HCT116 (cell line): ENCODE data around the gene PHF14. TPM values are rescaled to one million over a fixed set of nuclear protein-coding genes. Genes with fewer than 3 reads are reported as not detected.

Experiments
- ATAC-seq: fragments of 200-7000 bp; cut with Tn5 transposase; 2 replicates; pipeline ENCODE4 v1.9.1; 2020; ENCODE audit warnings: mild to moderate bottlenecking, moderate library complexity
- BruUV-seq: library from RNA; stranded (reverse); fragments of 400-500 nt; replicated peaks from 2 replicates; lab custom pipeline; 2021; lab: Mats Ljungman, UMichigan
- CTCF ChIA-PET: fragments of 300-600 bp; sonication (Branson Sonifier 250); formaldehyde crosslinking; loops from one replicate; lab custom pipeline; 2021; ENCODE audit warnings: antibody characterized with exemption; lab: Charles Lee
- POLR2A ChIA-PET: fragments of 300-600, 350-600 bp; sonication (Branson Sonifier 250); formaldehyde crosslinking; loops from one replicate; lab custom pipeline; 2021; ENCODE audit warnings: antibody characterized with exemption; lab: Charles Lee
- RAD21 ChIA-PET, 2 experiments: fragments of 300-600 bp; sonication (Branson Sonifier 250); formaldehyde crosslinking; loops; one replicate each; lab custom pipeline; 2023; ENCODE audit warnings: low total read pairs in 2 of 2; ENCODE audit not compliant: uncharacterized antibody in 2 of 2, unreplicated experiment in 2 of 2, low non-redundant PET in 1 of 2; lab: Charles Lee
- DNase-seq: peaks from one replicate; pipeline ENCODE4 v3.0.0-alpha.2; 2010; ENCODE audit warnings: low read depth, low spot score
- H2AFZ ChIP-seq: fragments of 200-600 bp; shearing (Covaris generic), sonication (generic); 2 replicates; pipeline ENCODE4 v1.6.1; 2017; ENCODE audit warnings: low read depth, mixed run types, mixed read lengths, antibody characterized with exemption, low read length; ENCODE audit not compliant: poor library complexity, severe bottlenecking
- H3K27ac ChIP-seq: 2 replicates; pipeline ENCODE4 v1.5.1; 2012; ENCODE audit warnings: low read depth, low read length
- H3K27me3 ChIP-seq: fragments of 200-600 bp; sonication (generic); 2 replicates; pipeline ENCODE4 v1.6.1; 2016; ENCODE audit warnings: mixed run types, low read length, mixed read lengths; ENCODE audit not compliant: insufficient read depth
- H3K36me3 ChIP-seq, 2 experiments: fragments of 200-500 bp in 1 of 2; fragments of 200-600 bp in 1 of 2; sonication (Bioruptor generic) in 1 of 2; sonication (generic) in 1 of 2; 2 replicates each; pipeline versions ENCODE4 v1.5.1 to v1.6.1; 2014 to 2016; ENCODE audit warnings: low read length in 2 of 2, inconsistent platforms in 1 of 2, mixed read lengths in 1 of 2, mixed run types in 1 of 2; ENCODE audit not compliant: insufficient read depth in 2 of 2, control insufficient read depth in 1 of 2
- H3K4me1 ChIP-seq, 2 experiments: fragments of 200-600 bp in 1 of 2; sonication (generic) in 1 of 2; 2 replicates each; pipeline versions ENCODE4 v1.5.1 to v1.6.1; 2012 to 2017; ENCODE audit warnings: low read length in 2 of 2, inconsistent platforms in 1 of 2, mild to moderate bottlenecking in 1 of 2, mixed read lengths in 1 of 2, mixed run types in 1 of 2, moderate library complexity in 1 of 2; ENCODE audit not compliant: insufficient read depth in 2 of 2, control insufficient read depth in 1 of 2
- H3K4me2 ChIP-seq: fragments of 200-600 bp; sonication (generic); 2 replicates; pipeline ENCODE4 v1.6.1; 2017; ENCODE audit warnings: mixed run types, low read length, mixed read lengths
- H3K4me3 ChIP-seq, 2 experiments: fragments of 200-600 bp in 1 of 2; sonication (generic) in 1 of 2; replicated peaks in 1 of 2; 2 replicates each; pipeline ENCODE4 v1.5.1; 2011 to 2016; ENCODE audit warnings: low read length in 2 of 2, control low read depth in 1 of 2, low read depth in 1 of 2, mild to moderate bottlenecking in 1 of 2, mixed read lengths in 1 of 2, mixed run types in 1 of 2
- H3K79me2 ChIP-seq: fragments of 200-600 bp; sonication (generic); 2 replicates; pipeline ENCODE4 v1.6.1; 2017; ENCODE audit warnings: mild to moderate bottlenecking, mixed run types, low read length, moderate library complexity, mixed read lengths; ENCODE audit not compliant: insufficient read depth
- H3K9ac ChIP-seq: fragments of 200-600 bp; sonication (generic); 2 replicates; pipeline ENCODE4 v1.6.1; 2016; ENCODE audit warnings: low read length, mixed read lengths
- H3K9me2 ChIP-seq: fragments of 200-600 bp; sonication (generic), shearing (Covaris generic); 2 replicates; pipeline ENCODE4 v1.6.1; 2017; ENCODE audit warnings: mixed run types, mild to moderate bottlenecking, moderate library complexity; ENCODE audit not compliant: insufficient read depth
- H3K9me3 ChIP-seq, 2 experiments: fragments of 200-500 bp in 1 of 2; fragments of 200-600 bp in 1 of 2; sonication (Bioruptor generic) in 1 of 2; sonication (generic) in 1 of 2; 2 replicates each; pipeline ENCODE4 v1.6.1; 2014 to 2017; ENCODE audit warnings: low read length in 2 of 2, mixed read lengths in 2 of 2, inconsistent platforms in 1 of 2, low read depth in 1 of 2, mild to moderate bottlenecking in 1 of 2, mixed run types in 1 of 2, moderate library complexity in 1 of 2; ENCODE audit not compliant: control insufficient read depth in 1 of 2, insufficient read depth in 1 of 2
- H4K20me1 ChIP-seq: fragments of 200-600 bp; sonication (generic), shearing (Covaris generic); 2 replicates; pipeline ENCODE4 v1.6.1; 2017; ENCODE audit warnings: mixed run types, mild to moderate bottlenecking, moderate library complexity; ENCODE audit not compliant: insufficient read depth
- ATF3 ChIP-seq: IDR thresholded peaks from 2 replicates; pipeline ENCODE4 v1.6.1; 2012
- CBX3 ChIP-seq: IDR thresholded peaks from 2 replicates; pipeline ENCODE4 v1.6.1; 2012; ENCODE audit warnings: low read depth
- EGR1 ChIP-seq: IDR thresholded peaks from 2 replicates; pipeline ENCODE4 v1.6.1; 2012; ENCODE audit warnings: low read depth
- EZH2 ChIP-seq: fragments of 200-600 bp; sonication (generic); IDR thresholded peaks from 2 replicates; pipeline ENCODE4 v1.6.1; 2017; ENCODE audit warnings: antibody characterized with exemption, mixed run types
- EZH2phosphoT487 ChIP-seq: fragments of 200-600 bp; IDR thresholded peaks from 2 replicates; pipeline ENCODE4 v1.6.1; 2018; ENCODE audit warnings: antibody characterized with exemption, borderline replicate concordance
- RAD21 ChIP-seq: IDR thresholded peaks from 2 replicates; pipeline ENCODE4 v1.6.1; 2012; ENCODE audit warnings: low read depth, mild to moderate bottlenecking
- REST ChIP-seq: IDR thresholded peaks from 2 replicates; pipeline ENCODE4 v1.6.1; 2012; ENCODE audit warnings: low read depth
- SRF ChIP-seq: IDR thresholded peaks from 2 replicates; pipeline ENCODE4 v1.6.1; 2012; ENCODE audit warnings: low read depth
- TCF7L2 ChIP-seq: IDR thresholded peaks from 2 replicates; pipeline ENCODE4 v1.7.0; 2011; ENCODE audit warnings: borderline replicate concordance, inconsistent platforms; ENCODE audit not compliant: insufficient read depth, insufficient read length; ENCODE audit errors: extremely low read depth
- intact Hi-C: fragments of 100-400 bp; cut with micrococcal nuclease; formaldehyde crosslinking; loops from 2 replicates; pipeline ENCODE4 v1.10.0; 2022
- total RNA-seq: library from RNA; stranded (reverse); gene quantifications from one replicate; pipeline ENCODE4 v1.2.1, GENCODE V29; 2021; ENCODE audit not compliant: unreplicated experiment
- TF ChIP-seq, protein P1 (sequence below): IDR thresholded peaks from 2 replicates; pipeline ENCODE4 v1.6.1; 2012
- TF ChIP-seq, protein P2 (sequence below): IDR thresholded peaks from 2 replicates; pipeline ENCODE4 v1.6.1; 2011; ENCODE audit warnings: mild to moderate bottlenecking, low read length, moderate library complexity; ENCODE audit not compliant: insufficient replicate concordance; ENCODE audit errors: extremely low read depth

Gene PHF14
- total RNA-seq, 1 experiment from 2014 or later = 13.8 TPM

GRCh38 chr7:11127114-11127785 is 153.6 kb downstream of the PHF14 start (continued):
- no peak for TF ChIP-seq EZH2phosphoT487
- TF ChIP-seq, protein P1, sequence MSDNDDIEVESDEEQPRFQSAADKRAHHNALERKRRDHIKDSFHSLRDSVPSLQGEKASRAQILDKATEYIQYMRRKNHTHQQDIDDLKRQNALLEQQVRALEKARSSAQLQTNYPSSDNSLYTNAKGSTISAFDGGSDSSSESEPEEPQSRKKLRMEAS = no peak

- RAD21 ChIA-PET = no interaction called here
- H3K79me2 ChIP-seq = no peaks in the 10 kb centered on the region
- POLR2A ChIA-PET = no interaction called here
- no peak overlapping the region for H3K4me3 ChIP-seq
- no peaks in the 10 kb centered on the region for H3K36me3 ChIP-seq
- H3K4me1 ChIP-seq = no peaks in the 10 kb centered on the region
- H3K27me3 ChIP-seq = no peaks in the 10 kb centered on the region
- ATAC-seq (no peak), DNase-seq (no peak)
- CTCF ChIA-PET = no interaction called here
- no peaks in the 10 kb centered on the region for H3K9me2 ChIP-seq
- no peak overlapping the region for H3K9ac ChIP-seq
- no peak overlapping the region for H2AFZ ChIP-seq
- no peaks in the 10 kb centered on the region for H3K9me3 ChIP-seq
- no peak overlapping the region for H3K27ac ChIP-seq
- intact Hi-C loops = no loop called here
- H4K20me1 ChIP-seq = no peaks in the 10 kb centered on the region
- TF ChIP-seq EZH2 (no peak), CBX3 (no peak), SRF (no peak), REST (no peak), RAD21 (no peak), TCF7L2 (no peak), EGR1 (no peak), ATF3 (no peak)
- TF ChIP-seq, protein P2, sequence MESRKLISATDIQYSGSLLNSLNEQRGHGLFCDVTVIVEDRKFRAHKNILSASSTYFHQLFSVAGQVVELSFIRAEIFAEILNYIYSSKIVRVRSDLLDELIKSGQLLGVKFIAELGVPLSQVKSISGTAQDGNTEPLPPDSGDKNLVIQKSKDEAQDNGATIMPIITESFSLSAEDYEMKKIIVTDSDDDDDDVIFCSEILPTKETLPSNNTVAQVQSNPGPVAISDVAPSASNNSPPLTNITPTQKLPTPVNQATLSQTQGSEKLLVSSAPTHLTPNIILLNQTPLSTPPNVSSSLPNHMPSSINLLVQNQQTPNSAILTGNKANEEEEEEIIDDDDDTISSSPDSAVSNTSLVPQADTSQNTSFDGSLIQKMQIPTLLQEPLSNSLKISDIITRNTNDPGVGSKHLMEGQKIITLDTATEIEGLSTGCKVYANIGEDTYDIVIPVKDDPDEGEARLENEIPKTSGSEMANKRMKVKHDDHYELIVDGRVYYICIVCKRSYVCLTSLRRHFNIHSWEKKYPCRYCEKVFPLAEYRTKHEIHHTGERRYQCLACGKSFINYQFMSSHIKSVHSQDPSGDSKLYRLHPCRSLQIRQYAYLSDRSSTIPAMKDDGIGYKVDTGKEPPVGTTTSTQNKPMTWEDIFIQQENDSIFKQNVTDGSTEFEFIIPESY = no peak
- H3K4me2 ChIP-seq = no peak overlapping the region
- BruUV-seq = no TSS peak
Observed at GRCh38 chr7:11127988-11128387, 154.3 kb downstream of the PHF14 start.
